HT1080 (cell line): ENCODE results near the gene SLC25A23. TPM values are rescaled to one million over a fixed set of nuclear protein-coding genes. Genes with fewer than 3 reads are reported as not detected.

Experiments
- DNase-seq: peaks from one replicate; pipeline ENCODE4 v3.0.0-alpha.2; 2015; ENCODE audit warnings: low read depth
- total RNA-seq: library from RNA; depleted of rRNA; stranded (reverse); fragments of >200 nt; shearing (Covaris generic); gene quantifications from 2 replicates; pipeline ENCODE4 v1.2.3, GENCODE V29; 2014

SLC25A23 gene
- total RNA-seq, 1 experiment from 2014 or later, result 39.5 TPM

GRCh38 chr19:6481541-6482342 lies 22.1 kb upstream of the SLC25A23 start, which contains the start of gene DENND1C:
Gene DENND1C (minus strand): TSS chr19:6481787. CDS start chr19:6481695, 92 bp downstream.
- DNase-seq, result no peak

GRCh38 chr19:6480848-6481415 lies 21.3 kb upstream of the SLC25A23 start:
- no peak for DNase-seq

GRCh38 chr19:6479836-6480398 lies 20.3 kb upstream of the SLC25A23 start:
- DNase-seq, result no peak

- DNase-seq, result no peak
Observed at GRCh38 chr19:6478815-6479214, 19.2 kb upstream of the SLC25A23 start.

- no peak for DNase-seq
Observed at GRCh38 chr19:6476896-6477431, 17.4 kb upstream of the SLC25A23 start.

GRCh38 chr19:6476155-6476895 lies 16.7 kb upstream of the SLC25A23 start:
- no peak for DNase-seq

- no peak for DNase-seq
Observed at GRCh38 chr19:6475321-6476108, 15.9 kb upstream of the SLC25A23 start.

GRCh38 chr19:6473647-6474046 lies 14.1 kb upstream of the SLC25A23 start:
- no peak for DNase-seq

GRCh38 chr19:6472713-6473112 lies 13.1 kb upstream of the SLC25A23 start:
- DNase-seq, result no peak

- DNase-seq, result no peak
Observed at GRCh38 chr19:6471076-6471475, 11.5 kb upstream of the SLC25A23 start.

GRCh38 chr19:6470173-6470572 lies 10.6 kb upstream of the SLC25A23 start:
- no peak for DNase-seq

GRCh38 chr19:6467384-6467783 lies 7.8 kb upstream of the SLC25A23 start:
- DNase-seq, result no peak

- DNase-seq, result no peak
Observed at GRCh38 chr19:6466526-6467248, 7.1 kb upstream of the SLC25A23 start.

- DNase-seq, result no peak
Observed at GRCh38 chr19:6465663-6466062, 6.1 kb upstream of the SLC25A23 start.

- DNase-seq, result no peak
Observed at GRCh38 chr19:6465006-6465405, 5.4 kb upstream of the SLC25A23 start.

- DNase-seq, result no peak
Observed at GRCh38 chr19:6464070-6464873, 4.7 kb upstream of the SLC25A23 start, which contains the start of gene CRB3. Gene CRB3 (plus strand): TSS chr19:6464271. CDS start chr19:6464702, 431 bp downstream.

GRCh38 chr19:6460099-6460884 lies 700 bp upstream of the SLC25A23 start:
- DNase-seq, result peak; percentile 94

- DNase-seq, result no peak
Observed at GRCh38 chr19:6458695-6459261, 814 bp downstream of the SLC25A23 start.
